Measurements from ENCODE around the gene RGS7BP. TPM values are rescaled to one million over a fixed set of nuclear protein-coding genes. Genes with fewer than 3 reads are reported as not detected.

RGS7BP gene
- total RNA-seq, 1 donor from 2014 or later = not detected

DNA sequence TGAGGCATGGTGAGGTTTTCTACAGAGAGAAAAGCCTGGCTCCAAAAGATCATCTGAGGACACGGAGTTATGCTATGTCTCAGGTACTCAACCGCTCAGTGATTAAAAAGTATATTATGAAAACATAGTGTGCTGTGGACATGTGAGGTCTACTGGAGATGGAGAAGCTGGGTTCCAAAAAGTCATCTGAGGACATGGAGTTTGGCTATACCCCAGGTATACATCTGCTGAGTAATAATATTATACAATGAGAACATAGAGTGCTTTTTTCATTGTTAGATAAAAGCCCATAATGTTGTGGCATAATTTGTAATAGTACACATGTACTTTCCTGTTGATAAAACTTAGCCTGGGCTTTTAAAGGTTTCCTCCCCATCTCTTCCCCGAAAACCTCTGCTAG, 113.8 kb downstream of the RGS7BP start:
- no peak overlapping the region for H3K4me3 ChIP-seq (ENCODE audit: low read depth, low read length)
- TF ChIP-seq, protein P1, sequence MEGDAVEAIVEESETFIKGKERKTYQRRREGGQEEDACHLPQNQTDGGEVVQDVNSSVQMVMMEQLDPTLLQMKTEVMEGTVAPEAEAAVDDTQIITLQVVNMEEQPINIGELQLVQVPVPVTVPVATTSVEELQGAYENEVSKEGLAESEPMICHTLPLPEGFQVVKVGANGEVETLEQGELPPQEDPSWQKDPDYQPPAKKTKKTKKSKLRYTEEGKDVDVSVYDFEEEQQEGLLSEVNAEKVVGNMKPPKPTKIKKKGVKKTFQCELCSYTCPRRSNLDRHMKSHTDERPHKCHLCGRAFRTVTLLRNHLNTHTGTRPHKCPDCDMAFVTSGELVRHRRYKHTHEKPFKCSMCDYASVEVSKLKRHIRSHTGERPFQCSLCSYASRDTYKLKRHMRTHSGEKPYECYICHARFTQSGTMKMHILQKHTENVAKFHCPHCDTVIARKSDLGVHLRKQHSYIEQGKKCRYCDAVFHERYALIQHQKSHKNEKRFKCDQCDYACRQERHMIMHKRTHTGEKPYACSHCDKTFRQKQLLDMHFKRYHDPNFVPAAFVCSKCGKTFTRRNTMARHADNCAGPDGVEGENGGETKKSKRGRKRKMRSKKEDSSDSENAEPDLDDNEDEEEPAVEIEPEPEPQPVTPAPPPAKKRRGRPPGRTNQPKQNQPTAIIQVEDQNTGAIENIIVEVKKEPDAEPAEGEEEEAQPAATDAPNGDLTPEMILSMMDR (conservative IDR thresholded peaks at IDR 0.05; ENCODE audit: low read depth, low read length) = no peak
- no peak for DNase-seq (ENCODE audit: low read depth)

DNA sequence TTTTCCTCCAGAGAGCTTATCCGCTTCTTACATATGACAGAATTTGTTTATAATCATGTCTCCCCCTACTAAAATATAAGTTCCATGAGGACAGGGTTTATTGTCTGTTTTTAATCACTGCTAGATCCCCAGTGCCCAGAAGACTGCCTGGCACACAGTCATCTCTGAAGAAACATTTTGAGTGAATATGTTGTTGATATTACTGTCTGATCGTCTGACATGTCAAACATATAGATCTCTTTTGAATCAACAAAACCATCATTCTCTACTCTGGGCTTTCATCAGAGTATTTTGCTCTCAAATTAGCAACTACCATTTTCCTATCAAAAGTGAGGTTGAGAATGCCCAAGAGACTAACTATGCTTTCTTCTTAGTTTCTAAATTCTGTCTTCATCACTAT, 117.2 kb downstream of the RGS7BP start:
- H3K4me3 ChIP-seq (ENCODE audit: low read depth, low read length) = no peak overlapping the region
- DNase-seq (ENCODE audit: low read depth) = no peak
- TF ChIP-seq, protein P1 (conservative IDR thresholded peaks at IDR 0.05; ENCODE audit: low read depth, low read length) = no peak

DNA sequence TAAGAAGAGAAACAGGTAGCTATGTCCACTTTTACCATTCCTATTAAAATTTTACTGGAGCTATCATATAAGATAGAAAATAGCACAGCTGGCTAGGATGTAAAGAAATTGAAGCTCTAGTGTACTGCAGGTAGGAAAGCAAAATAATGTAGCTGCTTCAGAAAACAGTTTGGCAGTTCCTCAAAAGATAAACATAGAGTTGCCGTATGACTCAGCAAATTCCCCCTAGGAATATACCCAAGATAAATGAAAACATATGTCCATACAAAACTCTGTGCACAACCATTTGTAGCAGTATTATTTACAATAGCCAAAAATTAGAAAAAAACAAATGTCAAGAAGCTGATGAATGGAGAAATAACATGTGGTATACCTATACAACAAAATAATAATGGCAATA, 119.9 kb downstream of the RGS7BP start:
- no peak for DNase-seq (ENCODE audit: low read depth)
- TF ChIP-seq, protein P1 (conservative IDR thresholded peaks at IDR 0.05; ENCODE audit: low read depth, low read length) = no peak
- H3K4me3 ChIP-seq (ENCODE audit: low read depth, low read length) = no peak overlapping the region

DNA sequence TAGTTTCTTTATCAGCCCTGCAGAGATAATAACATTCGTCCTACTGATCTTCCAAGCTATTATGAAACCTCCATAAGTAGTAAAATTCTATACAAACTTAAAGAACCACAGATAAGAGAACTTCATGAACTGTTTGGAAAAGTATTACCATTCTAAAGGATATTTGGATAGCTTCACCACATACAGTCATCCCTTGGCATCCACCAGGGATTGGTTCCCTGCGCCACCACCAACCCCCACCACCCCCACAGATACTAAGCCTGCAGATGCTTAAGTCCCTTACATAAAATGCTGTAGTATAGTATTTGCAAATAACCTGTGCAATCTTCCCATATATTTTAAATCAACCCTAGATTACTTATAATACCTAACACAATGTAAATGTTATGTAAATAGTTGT, 123.1 kb downstream of the RGS7BP start:
- TF ChIP-seq, protein P1 (conservative IDR thresholded peaks at IDR 0.05; ENCODE audit: low read depth, low read length) = no peak
- DNase-seq (ENCODE audit: low read depth) = no peak
- no peak overlapping the region for H3K4me3 ChIP-seq (ENCODE audit: low read depth, low read length)

DNA sequence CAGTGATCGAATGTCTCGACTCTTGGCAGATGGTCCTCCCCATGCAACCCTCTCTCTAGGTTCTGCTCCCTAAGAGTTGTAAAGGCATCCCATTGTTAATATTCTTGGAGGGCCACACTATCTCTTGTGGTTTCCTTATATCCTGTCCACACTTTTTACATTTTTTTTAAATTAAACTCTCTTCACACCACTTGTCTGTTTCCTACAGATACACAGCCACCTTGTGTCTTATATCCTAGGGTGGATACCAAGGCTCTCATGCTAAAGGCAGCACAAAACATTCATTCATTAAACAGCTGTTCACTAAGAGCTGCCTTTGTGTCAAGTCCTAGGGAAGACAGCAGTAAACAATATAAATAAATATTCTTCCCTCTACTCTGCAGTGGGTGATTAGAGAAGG, 124.0 kb downstream of the RGS7BP start:
- TF ChIP-seq, protein P1 (conservative IDR thresholded peaks at IDR 0.05; ENCODE audit: low read depth, low read length) = no peak
- H3K4me3 ChIP-seq (ENCODE audit: low read depth, low read length) = no peak overlapping the region
- DNase-seq (ENCODE audit: low read depth) = no peak

DNA sequence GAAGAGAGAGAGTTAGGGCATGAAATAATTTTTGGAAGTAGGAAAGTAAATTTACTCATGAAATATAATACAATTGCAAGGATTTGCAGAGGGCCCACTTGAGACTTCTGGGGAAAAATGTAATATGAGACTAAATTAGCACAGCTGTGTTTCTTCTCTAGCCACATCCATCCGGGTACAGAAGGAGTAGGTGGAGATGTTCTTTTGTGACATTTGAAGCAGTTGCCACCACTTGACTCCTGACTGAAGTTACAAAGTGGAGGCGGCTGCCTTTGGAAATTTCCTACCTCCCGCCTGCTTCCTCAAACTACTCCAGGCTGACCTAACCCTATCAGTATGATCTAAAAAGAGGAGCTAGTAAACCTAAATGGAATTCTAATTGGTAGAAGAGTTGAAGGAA, 126.4 kb downstream of the RGS7BP start:
- TF ChIP-seq, protein P1 (conservative IDR thresholded peaks at IDR 0.05; ENCODE audit: low read depth, low read length) = no peak
- DNase-seq (ENCODE audit: low read depth) = no peak
- H3K4me3 ChIP-seq (ENCODE audit: low read depth, low read length) = no peak overlapping the region

DNA sequence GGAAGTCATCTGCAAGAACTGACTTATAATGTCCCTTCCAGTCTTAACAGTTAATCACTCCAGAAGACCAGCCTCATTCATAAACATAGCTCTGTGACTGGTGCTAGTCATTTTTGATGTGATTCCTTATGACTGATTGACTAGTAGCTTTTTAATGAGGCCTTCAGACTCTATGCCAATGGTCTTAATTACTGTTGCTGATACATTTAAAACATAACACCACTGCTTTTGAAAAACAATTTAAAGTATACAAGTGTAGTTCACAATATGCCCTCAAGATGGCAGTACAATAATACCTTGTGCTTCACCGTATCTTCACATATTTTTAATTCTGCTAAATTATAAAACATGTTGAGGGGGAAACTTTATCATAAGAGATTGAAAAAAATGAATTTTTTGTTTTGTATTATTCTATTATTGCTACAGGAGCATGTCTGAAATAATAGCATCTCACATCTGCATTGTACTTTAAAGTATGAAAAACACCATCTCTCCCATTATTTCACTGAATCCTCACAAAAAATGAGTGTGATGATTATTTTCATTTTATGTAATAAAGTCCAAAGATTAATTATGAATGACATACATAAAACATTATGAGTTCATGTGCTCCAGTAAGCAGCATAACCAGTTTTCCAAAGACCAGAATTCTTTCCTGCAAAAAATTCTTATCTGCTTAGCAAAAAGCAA, 129.3 kb downstream of the RGS7BP start:
- no peak for DNase-seq (ENCODE audit: low read depth)
- TF ChIP-seq, protein P1 (conservative IDR thresholded peaks at IDR 0.05; ENCODE audit: low read depth, low read length) = peak; percentile 59
- H3K4me3 ChIP-seq (ENCODE audit: low read depth, low read length) = no peak overlapping the region

All from epithelial cell of proximal tubule (primary cell).